Iris pigment epithelial cell (primary cell): Measurements from ENCODE around the gene UBXN11.

Source experiments
- DNase-seq: peaks from one replicate; pipeline ENCODE4 v3.0.0-alpha.2; 2011; ENCODE audit warnings: low read depth

UBXN11 gene

GRCh38 chr1:26306290-26307229 lies at the start of gene UBXN11:
Gene UBXN11, minus strand, starts transcription at chr1:26306636. Its CDS starts 3,753 bp downstream, at chr1:26302883.
- peak; percentile 96 for DNase-seq

GRCh38 chr1:26356106-26356505 lies 49.7 kb upstream of the UBXN11 start:
- no peak for DNase-seq

GRCh38 chr1:26354972-26355371 lies 48.5 kb upstream of the UBXN11 start:
- DNase-seq: no peak

- DNase-seq: no peak
Observed at GRCh38 chr1:26353976-26354820, 47.8 kb upstream of the UBXN11 start, which contains the start of gene CRYBG2. Gene CRYBG2, minus strand, starts transcription at chr1:26354130. Its CDS starts 7,473 bp downstream, at chr1:26346657.

- DNase-seq: no peak
Observed at GRCh38 chr1:26353210-26353859, 46.9 kb upstream of the UBXN11 start.

- DNase-seq: no peak
Observed at GRCh38 chr1:26352338-26352679, 45.9 kb upstream of the UBXN11 start.

- peak; percentile 74 for DNase-seq
Observed at GRCh38 chr1:26351590-26352337, 45.3 kb upstream of the UBXN11 start.

GRCh38 chr1:26350701-26351589 lies 44.5 kb upstream of the UBXN11 start:
- no peak for DNase-seq

- no peak for DNase-seq
Observed at GRCh38 chr1:26350343-26350700, 43.9 kb upstream of the UBXN11 start.

GRCh38 chr1:26349877-26350244 lies 43.4 kb upstream of the UBXN11 start:
- no peak for DNase-seq

- peak; percentile 89 for DNase-seq
Observed at GRCh38 chr1:26349188-26349876, 42.9 kb upstream of the UBXN11 start.

GRCh38 chr1:26346274-26347033 lies 40.0 kb upstream of the UBXN11 start:
- no peak for DNase-seq

GRCh38 chr1:26345718-26346117 lies 39.3 kb upstream of the UBXN11 start:
- DNase-seq: no peak

- DNase-seq: no peak
Observed at GRCh38 chr1:26344147-26344920, 37.9 kb upstream of the UBXN11 start.

GRCh38 chr1:26340047-26340481 lies 33.6 kb upstream of the UBXN11 start:
- DNase-seq: no peak

GRCh38 chr1:26338670-26339069 lies 32.2 kb upstream of the UBXN11 start:
- DNase-seq: no peak

- no peak for DNase-seq
Observed at GRCh38 chr1:26337625-26338024, 31.2 kb upstream of the UBXN11 start.

GRCh38 chr1:26337206-26337535 lies 30.7 kb upstream of the UBXN11 start:
- DNase-seq: no peak
